GM21825 (cell line): ENCODE data around the gene TMPO.
"Not testable (repeated sequence)": the region's sequence is repeated elsewhere in the genome, so short reads cannot be mapped to it uniquely, and the experiment has no call there.

Experiments used
- ATAC-seq: cut with Tn5 transposase; IDR thresholded peaks from one replicate; pipeline ENCODE4 v1.9.1; 2021; ENCODE audit warnings: mild to moderate bottlenecking, moderate library complexity; ENCODE audit not compliant: unreplicated experiment

Gene TMPO

GRCh38 chr12:98578392-98578791 is 63.0 kb downstream of the TMPO start:
- ATAC-seq = no peak

DNA sequence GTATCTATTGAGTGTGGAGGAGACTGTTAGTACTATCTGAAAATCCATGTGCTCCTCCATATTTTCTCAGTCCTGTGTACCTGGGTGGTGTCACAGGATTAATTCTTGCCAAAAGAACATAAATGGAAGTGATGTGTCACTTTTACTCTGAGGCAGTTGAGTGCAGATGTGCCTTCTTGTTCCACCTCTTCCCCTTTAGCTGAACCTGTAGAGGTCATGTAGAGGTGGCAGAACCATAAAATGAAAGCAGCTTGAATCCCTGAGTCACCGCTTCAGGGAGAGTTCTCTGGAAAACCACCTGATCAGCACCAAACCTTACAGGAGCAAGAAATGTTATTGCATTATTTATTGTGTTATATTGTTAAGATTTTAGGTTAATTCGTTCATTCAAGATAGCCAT is 63.4 kb downstream of the TMPO start:
- ATAC-seq = no peak

DNA sequence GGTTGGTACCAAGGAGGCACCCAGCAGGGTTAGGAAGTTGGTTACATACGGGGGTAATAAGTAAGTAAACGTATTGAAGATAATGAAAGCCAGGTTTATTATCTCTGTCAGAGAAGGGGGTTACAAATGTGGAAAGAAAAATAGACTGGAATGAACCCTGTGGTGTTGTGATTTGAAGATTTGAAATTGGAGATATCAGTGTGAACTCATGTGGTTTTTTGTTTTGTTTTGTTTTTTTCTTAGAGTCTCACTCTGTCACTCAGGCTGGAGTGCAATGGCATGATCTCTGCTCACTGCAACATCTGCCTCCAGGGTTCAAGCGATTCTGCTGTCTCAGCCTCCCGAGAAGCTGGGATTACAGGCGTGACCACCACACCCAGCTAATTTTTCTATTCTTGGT is 64.0 kb downstream of the TMPO start:
- no peak for ATAC-seq

DNA sequence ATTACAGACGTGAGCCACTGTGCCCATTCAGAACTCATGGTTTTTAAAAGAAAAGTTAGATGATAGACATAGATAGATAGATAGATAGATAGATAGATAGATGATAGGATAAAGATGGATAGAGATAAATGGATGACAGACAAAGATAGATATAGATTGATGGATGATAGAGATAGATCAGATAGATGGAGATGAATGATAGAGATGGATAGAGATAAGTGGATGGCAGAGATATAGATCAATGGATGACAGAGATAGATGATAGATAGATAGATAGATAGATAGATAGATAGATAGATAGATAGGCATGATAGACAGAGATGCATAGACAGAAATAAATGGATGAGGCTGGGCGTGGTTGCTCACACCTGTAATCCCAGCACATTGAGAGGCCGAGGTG is 64.4 kb downstream of the TMPO start:
- ATAC-seq = no peak

DNA sequence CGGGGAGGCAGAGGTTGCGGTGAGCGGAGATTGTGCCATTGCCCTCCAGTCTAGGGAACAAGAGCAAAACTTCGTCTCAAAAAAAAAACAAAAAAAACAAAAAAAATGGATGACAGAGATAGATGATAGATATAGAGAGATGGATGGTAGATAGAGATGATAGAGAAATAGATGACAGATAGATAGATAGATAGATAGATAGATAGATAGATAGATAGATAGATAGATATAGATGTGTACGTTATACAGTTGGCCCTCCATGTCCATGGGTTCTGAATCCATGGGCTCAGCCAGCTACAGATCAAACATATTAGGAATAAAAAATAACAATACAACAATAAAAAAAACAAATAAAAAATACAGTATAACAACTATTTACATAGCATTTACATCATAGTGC is 65.3 kb downstream of the TMPO start:
- no peak for ATAC-seq

GRCh38 chr12:98581101-98581500 is 65.7 kb downstream of the TMPO start:
- no peak for ATAC-seq

GRCh38 chr12:98582093-98582492 is 66.7 kb downstream of the TMPO start:
- no peak for ATAC-seq

DNA sequence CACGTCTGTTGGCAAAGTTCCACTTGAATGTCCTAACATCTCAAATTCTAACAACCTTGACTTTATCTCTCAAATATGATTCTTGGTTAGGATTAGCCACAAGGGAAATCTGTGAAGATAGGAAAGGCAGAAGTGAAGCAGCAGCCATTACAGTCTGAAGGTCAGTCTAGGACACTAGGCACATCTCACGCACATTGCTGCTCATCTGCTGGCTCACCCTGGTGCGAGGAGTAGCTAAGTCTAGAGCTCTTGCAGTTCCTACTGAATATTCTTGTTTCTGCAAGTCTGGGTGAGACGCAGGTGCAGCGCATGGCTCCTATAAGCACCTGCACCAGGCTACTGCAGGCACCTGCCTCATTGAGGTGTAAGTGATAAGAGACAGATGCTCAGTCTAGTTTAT is 71.7 kb downstream of the TMPO start:
- ATAC-seq = no peak

GRCh38 chr12:98591209-98591608 is 75.8 kb downstream of the TMPO start:
- no peak for ATAC-seq

DNA sequence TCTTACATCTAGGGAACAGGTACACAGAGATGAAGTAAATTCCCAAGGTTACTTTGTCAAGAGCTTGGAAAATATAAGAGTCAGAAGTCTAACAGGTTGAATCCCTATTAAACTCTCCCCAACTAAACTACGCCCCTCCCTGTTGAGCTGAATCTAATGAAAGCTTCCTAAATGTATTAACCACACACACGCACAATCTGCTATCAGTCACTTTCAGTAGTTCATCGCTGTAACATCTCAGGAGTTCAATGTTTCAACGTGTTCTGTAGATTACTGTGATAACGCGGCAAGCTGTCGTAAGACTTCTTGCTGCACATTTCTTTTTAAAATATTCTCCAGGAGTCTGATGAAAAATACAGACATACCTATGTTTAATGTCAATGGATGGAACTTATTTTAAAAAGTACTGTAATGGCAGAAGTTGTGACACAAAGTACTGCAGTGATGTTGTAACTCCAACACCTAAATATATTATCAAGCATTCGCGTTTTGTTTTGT is 77.5 kb downstream of the TMPO start:
- ATAC-seq = no peak

DNA sequence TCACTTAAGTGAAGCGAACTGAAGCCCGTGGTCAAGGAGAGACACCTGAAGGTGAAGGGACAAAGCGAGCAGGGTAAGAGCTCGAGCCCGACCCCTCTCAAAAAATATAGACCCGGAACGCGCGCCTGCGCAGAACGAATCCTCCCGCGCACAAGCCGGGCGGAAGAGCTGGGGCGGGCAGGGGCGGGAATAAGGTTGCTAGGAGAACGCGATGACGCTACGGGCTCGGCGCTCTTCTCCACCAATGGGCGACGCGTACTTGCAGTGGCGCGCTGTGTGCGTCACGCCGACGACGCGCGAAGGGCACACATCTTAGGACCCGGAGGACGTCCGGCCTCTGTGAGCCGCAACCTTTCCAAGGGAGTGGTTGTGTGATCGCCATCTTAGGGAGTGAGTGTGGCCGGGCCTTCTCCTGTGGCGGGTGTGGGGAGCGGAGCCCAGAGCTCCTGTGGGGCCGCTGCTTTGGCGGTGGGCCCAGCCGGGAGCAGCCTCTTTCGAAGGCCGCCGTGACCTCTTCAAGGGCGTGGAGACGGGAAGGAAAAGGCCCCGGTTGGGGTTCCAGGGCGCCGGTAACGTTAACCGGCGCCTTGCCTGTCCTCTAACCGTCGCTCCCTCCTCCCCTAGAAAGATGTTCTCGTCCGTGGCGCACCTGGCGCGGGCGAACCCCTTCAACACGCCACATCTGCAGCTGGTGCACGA is 78.1 kb downstream of the TMPO start, which contains the start of gene SLC25A3:
Gene SLC25A3, plus strand, starts transcription at position 336 of the 699 bp plus-strand sequence. Its CDS starts 293 bp downstream, at position 629.
- ATAC-seq = peak; percentile 100

DNA sequence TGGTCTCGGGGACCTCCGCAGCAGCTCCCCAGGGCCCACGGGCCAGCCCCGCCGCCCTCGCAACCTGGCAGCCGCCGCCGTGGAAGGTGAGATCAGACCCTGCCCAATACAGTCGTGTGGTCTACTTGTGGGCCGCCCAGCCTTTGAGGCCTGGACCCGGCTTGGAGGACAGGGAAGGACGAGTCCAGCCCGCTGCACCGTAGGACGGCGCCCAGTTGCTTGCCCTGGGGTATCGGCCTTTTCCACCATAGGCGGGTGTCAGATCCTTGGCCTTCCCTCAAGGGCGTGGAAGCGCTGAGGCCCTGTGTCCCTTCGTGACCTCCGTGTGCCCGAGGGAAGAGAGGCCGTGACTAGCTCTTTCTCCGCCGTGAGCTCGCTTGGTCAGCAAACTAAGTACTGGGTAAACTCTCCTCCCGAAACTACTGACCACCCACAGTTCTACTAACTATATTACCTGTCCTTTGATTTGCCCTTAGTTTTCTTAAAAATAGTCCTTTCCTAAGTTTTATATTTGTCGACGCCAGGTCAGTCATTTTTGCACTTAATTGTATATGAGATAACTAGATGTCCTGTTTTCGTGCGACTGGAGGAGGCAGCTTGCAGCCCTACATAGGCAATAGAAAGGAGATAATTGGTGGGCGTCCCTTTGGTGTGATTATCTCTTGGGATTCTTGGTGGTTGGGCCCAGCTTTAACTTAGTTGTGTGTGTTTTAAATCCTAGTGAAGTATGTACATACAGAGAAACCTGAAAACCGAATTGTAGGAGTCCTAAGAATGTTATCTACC is 78.9 kb downstream of the TMPO start:
- ATAC-seq = peak; percentile 1

GRCh38 chr12:98595243-98595988 is 80.0 kb downstream of the TMPO start:
- ATAC-seq = no peak

DNA sequence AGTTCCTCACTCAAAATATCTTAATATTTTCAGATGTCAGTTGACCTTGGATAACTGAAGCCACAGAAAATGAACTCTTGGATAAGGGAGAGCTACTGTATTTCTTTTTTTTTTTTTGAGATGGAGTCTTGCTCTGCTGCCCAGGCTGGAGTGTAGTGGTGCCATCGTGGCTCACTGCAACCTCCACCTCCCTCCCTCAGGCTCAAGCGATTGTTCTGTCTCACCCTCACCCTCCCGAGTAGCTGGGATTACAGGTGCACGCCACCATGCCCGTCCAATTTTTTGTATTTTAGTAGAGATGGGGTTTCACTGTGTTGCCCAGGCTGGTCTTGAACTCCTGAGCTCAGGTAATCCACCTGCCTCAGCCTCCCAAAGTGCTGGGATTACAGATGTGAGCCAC is 81.9 kb downstream of the TMPO start:
- ATAC-seq = not testable (repeated sequence)
